Measurements from ENCODE around the gene HIPK1.
A peak's percentile ranks its signal among the peaks of the same experiment; 100 is the strongest.

HIPK1 gene

GRCh38 chr1:113928941-113929749, at the start of gene HIPK1:
Gene HIPK1, plus strand, starts transcription at chr1:113929324.
- H3K9ac ChIP-seq (ENCODE audit: low read length in 2 of 2): peak within 1 kb of the TSS; percentile 97 to 98
- no peaks in the 10 kb centered on the region for H3K9me3 ChIP-seq (ENCODE audit: control insufficient read depth in 2 of 2, low read length in 2 of 2)
- no peaks in the 10 kb centered on the region for H3K27me3 ChIP-seq (ENCODE audit: control insufficient read depth in 1 of 2, insufficient read depth in 2 of 2, low read length in 2 of 2)
- H3K36me3 ChIP-seq (ENCODE audit: control insufficient read depth in 2 of 2, insufficient read depth in 2 of 2, low read length in 2 of 2): no peaks in the 10 kb centered on the region
- H3K4me3 ChIP-seq (ENCODE audit: low read length in 2 of 2): peak within 1 kb of the TSS; percentile 97 to 98
- H3K27ac ChIP-seq (ENCODE audit: low read length): peak within 1 kb of the TSS; percentile 97
- peaks cover 10% of the 10 kb centered on the region for H3K4me1 ChIP-seq (ENCODE audit: control insufficient read depth, insufficient read depth, low read length)

GRCh38 chr1:113879739-113880038, 49.4 kb upstream of the HIPK1 start:
- Histone ChIP-seq H3K4me3 (ENCODE audit: low read length in 2 of 2) (no peak overlapping the region), H3K9ac (ENCODE audit: low read length in 2 of 2) (no peak overlapping the region), H3K36me3 (ENCODE audit: control insufficient read depth in 2 of 2, insufficient read depth in 2 of 2, low read length in 2 of 2) (no peaks in the 10 kb centered on the region), H3K9me3 (ENCODE audit: control insufficient read depth in 2 of 2, low read length in 2 of 2) (no peaks in the 10 kb centered on the region), H3K27me3 (ENCODE audit: control insufficient read depth in 1 of 2, insufficient read depth in 2 of 2, low read length in 2 of 2) (no peaks in the 10 kb centered on the region), H3K27ac (ENCODE audit: low read length) (no peak overlapping the region), H3K4me1 (ENCODE audit: control insufficient read depth, insufficient read depth, low read length) (no peaks in the 10 kb centered on the region)

- H3K27ac ChIP-seq (ENCODE audit: low read length): no peak overlapping the region
These were observed 47.5 kb upstream of the HIPK1 start for GRCh38 chr1:113881661-113882060.

GRCh38 chr1:113886417-113887401, 42.4 kb upstream of the HIPK1 start:
- Histone ChIP-seq H3K9me3 (ENCODE audit: control insufficient read depth in 2 of 2, low read length in 2 of 2) (no peaks in the 10 kb centered on the region), H3K27me3 (ENCODE audit: control insufficient read depth in 1 of 2, insufficient read depth in 2 of 2, low read length in 2 of 2) (no peaks in the 10 kb centered on the region), H3K27ac (ENCODE audit: low read length) (no peak overlapping the region), H3K9ac (ENCODE audit: low read length in 2 of 2) (no peak overlapping the region), H3K4me3 (ENCODE audit: low read length in 2 of 2) (no peak overlapping the region), H3K36me3 (ENCODE audit: control insufficient read depth in 2 of 2, insufficient read depth in 2 of 2, low read length in 2 of 2) (no peaks in the 10 kb centered on the region), H3K4me1 (ENCODE audit: control insufficient read depth, insufficient read depth, low read length) (no peaks in the 10 kb centered on the region)

More at GRCh38 chr1:113881661-113882060, 47.5 kb upstream of the HIPK1 start:
- no peaks in the 10 kb centered on the region for H3K36me3 ChIP-seq (ENCODE audit: control insufficient read depth in 2 of 2, insufficient read depth in 2 of 2, low read length in 2 of 2)
- no peaks in the 10 kb centered on the region for H3K27me3 ChIP-seq (ENCODE audit: control insufficient read depth in 1 of 2, insufficient read depth in 2 of 2, low read length in 2 of 2)
- H3K4me3 ChIP-seq (ENCODE audit: low read length in 2 of 2): no peak overlapping the region
- H3K9ac ChIP-seq (ENCODE audit: low read length in 2 of 2): no peak overlapping the region
- H3K4me1 ChIP-seq (ENCODE audit: control insufficient read depth, insufficient read depth, low read length): no peaks in the 10 kb centered on the region
- H3K9me3 ChIP-seq (ENCODE audit: control insufficient read depth in 2 of 2, low read length in 2 of 2): no peaks in the 10 kb centered on the region

- H3K4me1 ChIP-seq (ENCODE audit: control insufficient read depth, insufficient read depth, low read length): no peaks in the 10 kb centered on the region
- H3K27ac ChIP-seq (ENCODE audit: low read length): no peak within 1 kb of the TSS
- no peak within 1 kb of the TSS for H3K4me3 ChIP-seq (ENCODE audit: low read length in 2 of 2)
- no peak within 1 kb of the TSS for H3K9ac ChIP-seq (ENCODE audit: low read length in 2 of 2)
- no peaks in the 10 kb centered on the region for H3K27me3 ChIP-seq (ENCODE audit: control insufficient read depth in 1 of 2, insufficient read depth in 2 of 2, low read length in 2 of 2)
- H3K9me3 ChIP-seq (ENCODE audit: control insufficient read depth in 2 of 2, low read length in 2 of 2): no peaks in the 10 kb centered on the region
- H3K36me3 ChIP-seq (ENCODE audit: control insufficient read depth in 2 of 2, insufficient read depth in 2 of 2, low read length in 2 of 2): no peaks in the 10 kb centered on the region
These were observed 41.5 kb upstream of the HIPK1 start, which contains the start of gene BCL2L15 for GRCh38 chr1:113887402-113888175. Gene BCL2L15, minus strand, starts transcription at chr1:113887581. Its CDS starts 206 bp downstream, at chr1:113887375.

- Histone ChIP-seq H3K27ac (ENCODE audit: low read length) (no peak overlapping the region), H3K4me3 (ENCODE audit: low read length in 2 of 2) (no peak overlapping the region), H3K4me1 (ENCODE audit: control insufficient read depth, insufficient read depth, low read length) (no peaks in the 10 kb centered on the region), H3K9ac (ENCODE audit: low read length in 2 of 2) (no peak overlapping the region), H3K27me3 (ENCODE audit: control insufficient read depth in 1 of 2, insufficient read depth in 2 of 2, low read length in 2 of 2) (no peaks in the 10 kb centered on the region), H3K36me3 (ENCODE audit: control insufficient read depth in 2 of 2, insufficient read depth in 2 of 2, low read length in 2 of 2) (peaks cover 0 to 6% of the 10 kb centered on the region in 2 donors), H3K9me3 (ENCODE audit: control insufficient read depth in 2 of 2, low read length in 2 of 2) (no peaks in the 10 kb centered on the region)
These were observed 38.3 kb upstream of the HIPK1 start for GRCh38 chr1:113890816-113891215.

- Histone ChIP-seq H3K4me1 (ENCODE audit: control insufficient read depth, insufficient read depth, low read length) (no peaks in the 10 kb centered on the region), H3K27me3 (ENCODE audit: control insufficient read depth in 1 of 2, insufficient read depth in 2 of 2, low read length in 2 of 2) (no peaks in the 10 kb centered on the region), H3K36me3 (ENCODE audit: control insufficient read depth in 2 of 2, insufficient read depth in 2 of 2, low read length in 2 of 2) (peaks cover 0 to 12% of the 10 kb centered on the region in 2 donors), H3K9me3 (ENCODE audit: control insufficient read depth in 2 of 2, low read length in 2 of 2) (no peaks in the 10 kb centered on the region), H3K9ac (ENCODE audit: low read length in 2 of 2) (no peak overlapping the region), H3K4me3 (ENCODE audit: low read length in 2 of 2) (no peak overlapping the region), H3K27ac (ENCODE audit: low read length) (no peak overlapping the region)
These were observed 37.4 kb upstream of the HIPK1 start for GRCh38 chr1:113891631-113892220.

GRCh38 chr1:113893267-113893666, 35.9 kb upstream of the HIPK1 start:
- H3K27me3 ChIP-seq (ENCODE audit: control insufficient read depth in 1 of 2, insufficient read depth in 2 of 2, low read length in 2 of 2): no peaks in the 10 kb centered on the region
- H3K36me3 ChIP-seq (ENCODE audit: control insufficient read depth in 2 of 2, insufficient read depth in 2 of 2, low read length in 2 of 2): peaks cover 1 to 20% of the 10 kb centered on the region in 2 donors

GRCh38 chr1:113895098-113895497, 34.0 kb upstream of the HIPK1 start:
- Histone ChIP-seq H3K36me3 (ENCODE audit: control insufficient read depth in 2 of 2, insufficient read depth in 2 of 2, low read length in 2 of 2) (peaks cover 12 to 26% of the 10 kb centered on the region in 2 donors), H3K4me1 (ENCODE audit: control insufficient read depth, insufficient read depth, low read length) (no peaks in the 10 kb centered on the region), H3K9me3 (ENCODE audit: control insufficient read depth in 2 of 2, low read length in 2 of 2) (no peaks in the 10 kb centered on the region), H3K4me3 (ENCODE audit: low read length in 2 of 2) (no peak overlapping the region), H3K27ac (ENCODE audit: low read length) (no peak overlapping the region), H3K27me3 (ENCODE audit: control insufficient read depth in 1 of 2, insufficient read depth in 2 of 2, low read length in 2 of 2) (no peaks in the 10 kb centered on the region), H3K9ac (ENCODE audit: low read length in 2 of 2) (no peak overlapping the region)

More at GRCh38 chr1:113893267-113893666, 35.9 kb upstream of the HIPK1 start:
- no peaks in the 10 kb centered on the region for H3K4me1 ChIP-seq (ENCODE audit: control insufficient read depth, insufficient read depth, low read length)
- H3K27ac ChIP-seq (ENCODE audit: low read length): no peak overlapping the region
- no peaks in the 10 kb centered on the region for H3K9me3 ChIP-seq (ENCODE audit: control insufficient read depth in 2 of 2, low read length in 2 of 2)
- no peak overlapping the region for H3K4me3 ChIP-seq (ENCODE audit: low read length in 2 of 2)
- no peak overlapping the region for H3K9ac ChIP-seq (ENCODE audit: low read length in 2 of 2)

- H3K9me3 ChIP-seq (ENCODE audit: control insufficient read depth in 2 of 2, low read length in 2 of 2): no peaks in the 10 kb centered on the region
- no peak overlapping the region for H3K27ac ChIP-seq (ENCODE audit: low read length)
- peaks cover 12 to 28% of the 10 kb centered on the region in 2 donors for H3K36me3 ChIP-seq (ENCODE audit: control insufficient read depth in 2 of 2, insufficient read depth in 2 of 2, low read length in 2 of 2)
- no peaks in the 10 kb centered on the region for H3K27me3 ChIP-seq (ENCODE audit: control insufficient read depth in 1 of 2, insufficient read depth in 2 of 2, low read length in 2 of 2)
- H3K4me3 ChIP-seq (ENCODE audit: low read length in 2 of 2): no peak overlapping the region
- H3K9ac ChIP-seq (ENCODE audit: low read length in 2 of 2): no peak overlapping the region
- H3K4me1 ChIP-seq (ENCODE audit: control insufficient read depth, insufficient read depth, low read length): no peaks in the 10 kb centered on the region
These were observed 33.2 kb upstream of the HIPK1 start for GRCh38 chr1:113895961-113896360.

Measured in stomach smooth muscle (tissue), 2 donors.